GM19395 (cell line): ENCODE data around the gene CBFA2T3.

Experiments used
- ATAC-seq: cut with Tn5 transposase; IDR thresholded peaks from one replicate; pipeline ENCODE4 v1.9.1; 2021; ENCODE audit warnings: mild to moderate bottlenecking, moderate library complexity; ENCODE audit not compliant: unreplicated experiment

The CBFA2T3 gene

DNA sequence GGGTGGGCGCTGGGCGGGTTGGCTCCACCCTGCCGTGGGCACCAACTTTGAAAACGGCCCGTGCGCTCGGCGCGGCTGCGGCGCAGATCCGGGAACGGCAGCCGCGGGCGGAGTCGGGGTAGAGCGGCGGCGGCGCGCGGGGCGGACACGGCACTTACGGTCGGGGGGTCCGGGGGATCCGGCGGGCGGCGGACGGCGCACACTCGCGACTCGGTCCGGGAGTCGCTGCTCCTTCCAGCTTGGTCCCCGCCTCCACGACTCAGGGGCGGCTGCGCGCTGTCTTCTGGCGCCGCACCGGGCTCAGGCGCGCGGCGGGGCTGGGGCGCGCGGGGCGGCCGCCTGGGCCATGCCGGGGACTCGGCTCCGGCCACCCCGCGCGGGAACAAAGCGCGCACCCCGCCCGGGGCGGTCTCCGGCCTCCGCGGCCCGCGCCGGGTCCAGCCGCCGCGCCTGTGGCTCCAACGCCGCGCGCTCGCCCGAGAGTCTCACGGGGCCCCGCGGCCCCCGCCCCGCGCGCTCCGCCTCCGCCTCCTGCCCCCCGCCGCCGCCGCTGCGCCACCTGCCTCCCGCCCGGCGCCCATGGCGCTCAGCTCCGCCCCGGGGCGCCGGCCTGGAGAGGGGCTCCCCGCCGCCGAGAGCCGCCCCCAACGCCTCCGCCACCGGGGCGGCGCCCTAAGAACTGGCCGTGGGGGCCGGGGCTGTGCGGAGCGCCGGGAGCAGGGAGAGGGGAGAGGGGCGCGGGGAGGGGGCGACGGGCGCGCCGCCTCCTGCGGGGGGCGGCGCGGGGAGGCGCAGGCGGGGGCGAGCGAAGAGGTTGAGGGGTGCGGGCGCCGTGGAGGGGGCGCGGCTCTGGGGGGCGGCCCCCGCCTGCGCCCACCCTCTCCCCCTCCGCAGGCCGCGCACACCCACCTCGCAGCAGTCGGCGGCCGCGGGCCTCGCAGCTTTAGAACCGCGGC is 35.9 kb downstream of the CBFA2T3 start:
- no peak for ATAC-seq

DNA sequence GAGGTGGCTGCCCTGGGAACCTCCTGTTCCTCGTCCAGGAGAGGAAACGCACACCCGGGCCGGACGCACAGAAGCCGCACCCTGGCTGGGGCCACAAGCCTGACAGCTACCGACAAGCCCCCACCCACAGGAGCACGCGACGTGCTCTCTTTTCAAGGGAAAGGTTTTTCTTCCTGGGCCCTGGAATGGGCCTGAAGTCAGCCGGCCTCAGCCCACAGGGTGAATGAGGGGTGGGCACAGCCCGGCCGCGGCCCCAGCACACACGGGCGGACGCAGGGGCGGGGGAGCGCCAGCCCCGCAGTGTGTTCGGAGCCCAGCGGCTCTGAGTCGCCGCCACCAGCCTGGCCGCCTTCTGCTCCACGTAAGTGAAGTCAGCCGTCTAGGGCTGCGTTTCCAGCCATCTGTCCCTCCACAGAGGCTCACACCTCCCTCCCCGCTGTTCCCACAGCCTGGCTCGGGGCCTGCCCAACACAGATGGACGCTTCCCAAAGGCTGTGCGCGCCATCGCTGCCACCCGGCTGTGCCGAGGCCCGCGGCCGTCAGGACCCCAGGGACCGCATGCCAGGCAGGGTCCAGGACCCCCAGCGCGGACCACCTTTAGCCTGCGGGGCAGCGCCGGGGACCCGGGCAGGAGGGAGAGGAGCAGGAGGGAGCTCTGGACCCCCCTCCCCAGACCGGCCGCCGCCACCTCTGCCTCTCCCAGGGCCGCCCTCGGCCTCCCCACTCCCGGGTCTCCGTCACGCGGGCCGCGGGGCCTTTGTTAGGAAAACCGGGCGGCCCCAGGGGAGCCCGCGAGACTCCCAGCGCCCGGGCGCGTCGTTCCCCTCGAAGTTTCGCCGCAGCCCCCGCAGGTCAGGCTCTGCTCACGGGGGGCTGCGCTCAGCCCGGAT is 36.8 kb downstream of the CBFA2T3 start:
- no peak for ATAC-seq

DNA sequence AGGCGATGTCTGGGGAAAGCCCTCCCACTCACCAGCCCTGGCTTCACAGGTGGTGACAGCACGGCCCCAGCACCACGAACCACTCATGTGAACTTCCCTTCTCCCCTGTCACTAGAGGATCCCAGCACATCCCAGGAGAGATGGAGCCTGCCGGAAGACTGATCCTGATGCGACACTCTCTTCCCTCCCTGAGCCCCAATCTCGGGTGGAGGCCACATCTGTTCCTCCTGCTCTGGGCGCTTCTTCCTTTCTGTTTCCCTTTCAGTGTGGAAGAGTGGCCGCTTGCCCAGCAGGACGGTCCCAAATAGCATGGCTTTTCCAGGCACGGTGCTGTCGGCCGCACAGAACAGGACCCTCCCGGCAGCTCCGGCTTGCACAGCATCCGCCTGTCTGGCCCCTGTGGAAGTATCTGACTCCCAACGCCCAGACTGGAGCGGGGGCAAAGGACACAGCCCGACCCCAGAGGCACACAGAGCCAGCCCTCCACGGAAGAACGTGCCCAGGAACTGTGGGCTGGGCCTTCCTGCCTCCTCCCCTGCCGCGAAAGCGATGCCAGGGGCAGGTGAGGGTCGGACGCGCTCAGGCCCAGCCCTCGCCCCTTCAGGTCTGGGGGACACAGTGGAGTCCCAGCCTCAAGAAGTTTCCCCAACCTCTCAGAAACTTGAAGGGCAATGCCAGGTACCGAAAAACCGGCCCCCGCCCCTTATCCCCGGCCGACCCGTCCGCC is 37.6 kb downstream of the CBFA2T3 start:
- ATAC-seq = no peak

DNA sequence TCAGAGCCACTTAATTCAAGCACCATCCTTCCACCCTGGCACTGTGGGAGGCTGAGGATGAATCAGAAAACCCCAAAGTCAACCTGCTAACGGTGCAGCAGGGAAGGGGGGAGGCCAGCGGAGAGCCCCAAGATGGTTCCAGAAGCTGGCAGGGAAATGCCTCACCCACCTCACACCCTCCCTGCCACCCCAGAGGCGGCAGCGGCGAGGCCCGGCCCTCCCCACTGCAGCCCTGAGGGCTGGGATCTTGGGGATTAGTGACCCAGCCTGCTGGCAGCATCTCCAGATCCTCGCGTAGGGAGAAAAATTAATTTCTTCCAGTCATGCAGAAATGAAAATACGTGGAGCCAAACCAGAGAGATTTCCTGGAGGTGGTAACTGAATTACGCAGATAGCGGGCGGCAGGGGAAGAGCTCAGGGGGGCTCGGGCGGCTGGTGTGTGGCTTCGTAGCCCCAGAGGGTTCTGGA is 38.2 kb downstream of the CBFA2T3 start:
- no peak for ATAC-seq

DNA sequence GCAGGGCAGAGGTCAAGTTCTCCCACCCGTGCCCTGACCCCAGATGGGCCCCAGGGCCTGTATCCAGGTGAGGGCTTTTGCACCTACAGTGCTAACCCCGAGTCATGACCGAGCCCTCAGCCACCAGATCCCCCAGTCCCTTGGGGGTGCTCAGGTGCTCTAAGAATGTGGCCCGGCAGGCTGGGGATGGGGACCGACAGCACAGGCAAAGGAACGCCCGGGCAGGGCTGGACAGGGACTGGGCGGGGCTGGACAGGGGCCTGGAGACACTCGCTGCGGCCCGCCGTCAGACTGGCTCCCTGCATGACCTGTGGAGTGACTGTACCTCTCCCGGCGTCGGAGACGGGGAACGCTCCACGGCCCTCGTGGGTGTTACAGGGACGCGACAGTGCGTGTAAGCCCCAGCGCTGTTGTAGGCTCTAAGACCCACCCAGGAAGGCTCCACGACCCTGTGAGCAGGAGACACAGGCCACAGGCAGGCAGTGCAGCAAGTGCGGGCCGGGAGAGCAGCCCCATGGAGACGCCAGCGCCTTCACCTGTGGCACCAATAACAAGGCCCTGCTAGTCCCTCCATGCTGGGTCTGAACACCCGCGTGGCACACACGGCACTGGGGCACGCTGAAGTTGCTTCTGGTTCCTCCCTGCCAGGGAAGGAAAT is 38.8 kb downstream of the CBFA2T3 start:
- no peak for ATAC-seq

DNA sequence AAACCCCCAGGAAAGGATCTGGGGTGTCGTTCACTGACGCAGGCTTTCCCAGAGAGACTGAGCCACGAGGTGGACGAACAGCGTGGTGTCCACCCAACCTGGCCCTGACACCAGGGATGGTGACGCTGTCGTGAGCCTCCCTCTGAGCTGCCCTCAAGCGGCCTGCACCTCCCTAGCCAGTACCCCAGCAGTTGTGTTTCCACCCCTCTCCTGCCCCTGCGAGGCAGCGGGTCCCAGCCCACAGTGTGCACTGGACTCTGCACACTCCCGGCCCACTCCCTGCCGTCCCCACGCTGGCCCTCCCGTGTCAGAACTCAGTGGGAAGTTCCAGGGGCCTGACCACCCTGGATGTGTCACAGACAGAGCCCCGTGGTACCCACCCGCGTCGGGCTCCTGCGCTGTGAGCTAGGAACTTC is 39.8 kb downstream of the CBFA2T3 start:
- no peak for ATAC-seq

DNA sequence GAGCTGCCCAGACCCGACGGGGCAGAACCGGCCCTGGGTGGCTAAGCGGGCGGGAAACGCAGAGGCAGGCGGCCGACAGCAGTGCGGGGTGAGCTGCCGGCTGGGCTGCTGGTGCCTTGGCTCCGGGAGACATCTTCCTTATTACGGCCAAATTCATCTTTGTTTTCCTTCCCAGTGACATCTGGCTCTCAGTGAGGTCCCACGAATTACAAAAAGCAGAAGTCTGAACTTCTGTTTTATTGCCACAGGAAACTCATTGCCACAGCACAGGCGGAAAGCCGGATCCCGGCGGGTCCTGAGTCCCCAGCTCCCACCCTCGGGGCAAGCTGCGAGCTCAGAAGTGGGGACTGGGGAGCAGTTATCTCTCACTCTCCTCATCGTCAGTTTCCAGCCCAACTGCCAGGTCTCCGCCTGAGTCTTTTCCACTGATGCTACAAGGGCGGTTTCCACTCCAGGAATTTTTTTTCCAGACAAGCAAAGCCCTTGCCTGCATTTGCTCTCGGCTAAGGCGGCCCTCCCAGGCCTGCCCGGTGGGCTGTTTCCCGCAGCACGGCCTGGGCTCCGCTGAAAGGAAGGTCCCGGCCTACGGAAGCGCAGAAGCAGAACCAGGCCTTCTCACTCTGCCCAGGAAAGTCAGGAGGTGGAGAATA is 40.3 kb downstream of the CBFA2T3 start:
- no peak for ATAC-seq

DNA sequence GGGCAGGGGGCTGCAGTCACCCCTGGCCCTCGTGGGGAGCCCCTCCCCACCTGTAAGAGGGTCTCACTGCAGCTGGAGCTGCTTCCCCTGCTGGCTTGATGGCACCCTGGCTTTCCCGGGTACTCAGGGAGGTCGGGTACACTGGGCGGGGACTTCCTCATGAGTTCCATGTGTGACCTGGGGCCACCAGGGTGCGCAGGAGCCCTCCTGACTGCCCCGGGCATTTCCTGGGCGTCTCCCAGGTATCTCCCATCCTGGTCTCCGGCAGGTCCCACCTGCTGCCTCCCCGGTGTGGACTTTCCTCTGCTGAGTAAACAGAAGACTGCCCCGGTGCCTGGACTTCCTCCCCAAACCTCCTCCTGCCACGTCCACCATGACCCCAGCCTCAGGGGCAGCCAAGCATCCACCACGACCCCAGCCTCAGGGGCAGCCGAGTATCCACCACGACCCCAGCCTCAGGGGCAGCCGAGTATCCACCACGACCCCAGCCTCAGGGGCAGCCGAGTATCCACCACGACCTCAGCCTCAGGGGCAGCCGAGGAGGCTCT is 40.9 kb downstream of the CBFA2T3 start:
- ATAC-seq = no peak

DNA sequence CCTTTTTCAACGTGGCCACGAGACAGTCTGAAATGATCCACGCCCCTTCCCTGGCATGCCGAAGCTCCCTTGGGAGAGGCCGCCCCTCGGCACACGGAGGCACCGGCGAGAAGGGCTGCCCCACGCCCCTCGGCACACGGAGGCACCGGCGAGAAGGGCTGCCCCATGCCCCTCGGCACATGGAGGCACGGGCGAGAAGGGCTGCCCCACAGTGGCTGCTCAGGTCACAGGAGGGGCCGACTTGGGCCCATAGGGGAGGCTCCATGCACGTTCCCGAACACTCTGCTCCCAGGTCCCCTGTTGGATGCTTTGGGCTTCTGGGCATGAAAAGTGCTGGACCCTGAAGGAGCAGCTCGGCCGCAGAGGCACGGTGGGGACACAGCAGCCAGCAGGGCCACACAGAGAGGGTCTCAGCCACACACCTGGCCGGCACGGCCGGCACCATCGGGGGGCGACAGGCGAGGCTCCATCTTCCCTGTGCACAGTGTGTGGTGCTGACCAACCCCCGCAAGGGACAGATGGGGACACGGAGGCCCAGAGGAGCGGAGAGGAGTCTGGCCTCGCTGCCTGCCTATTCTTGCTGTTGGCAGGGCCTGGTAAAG is 42.8 kb downstream of the CBFA2T3 start:
- no peak for ATAC-seq

DNA sequence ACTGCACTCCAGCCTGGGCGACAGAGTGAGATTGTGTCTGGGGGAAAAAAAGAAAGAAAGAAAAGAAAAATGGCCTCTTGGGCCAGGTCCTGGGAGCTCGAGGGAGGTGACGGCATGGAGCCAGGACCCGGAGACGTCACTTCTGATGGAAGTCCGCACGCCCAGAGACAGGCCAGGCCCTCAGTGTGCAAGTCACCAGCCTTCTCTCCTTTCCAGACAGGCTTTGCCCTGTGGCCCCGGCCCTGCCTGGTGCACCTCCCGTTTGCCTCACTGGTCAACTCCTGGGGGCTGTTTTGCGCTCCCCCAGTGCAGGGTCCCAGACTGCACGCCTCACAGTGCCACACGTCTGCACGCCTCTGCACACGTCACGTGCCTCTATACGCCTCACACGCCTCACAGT is 44.1 kb downstream of the CBFA2T3 start:
- no peak for ATAC-seq

DNA sequence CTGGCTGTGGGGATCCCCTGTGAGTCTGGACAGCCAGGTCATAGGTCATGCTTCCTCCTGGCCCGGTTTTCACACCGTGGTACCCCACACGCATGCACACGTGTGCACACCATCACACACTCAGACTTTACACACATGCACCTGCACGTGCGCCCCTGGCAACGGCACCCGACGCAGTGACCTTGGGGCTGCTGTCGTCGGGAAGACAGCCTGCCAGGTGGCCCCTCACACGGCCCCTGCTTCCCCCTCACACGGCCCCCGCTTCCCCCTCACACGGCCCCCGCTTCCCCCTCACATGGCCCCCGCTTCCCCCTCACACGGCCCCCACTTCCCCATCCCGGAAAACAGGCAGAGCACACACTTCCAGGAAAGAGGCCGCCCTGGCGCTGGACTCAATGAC is 45.1 kb downstream of the CBFA2T3 start:
- no peak for ATAC-seq

DNA sequence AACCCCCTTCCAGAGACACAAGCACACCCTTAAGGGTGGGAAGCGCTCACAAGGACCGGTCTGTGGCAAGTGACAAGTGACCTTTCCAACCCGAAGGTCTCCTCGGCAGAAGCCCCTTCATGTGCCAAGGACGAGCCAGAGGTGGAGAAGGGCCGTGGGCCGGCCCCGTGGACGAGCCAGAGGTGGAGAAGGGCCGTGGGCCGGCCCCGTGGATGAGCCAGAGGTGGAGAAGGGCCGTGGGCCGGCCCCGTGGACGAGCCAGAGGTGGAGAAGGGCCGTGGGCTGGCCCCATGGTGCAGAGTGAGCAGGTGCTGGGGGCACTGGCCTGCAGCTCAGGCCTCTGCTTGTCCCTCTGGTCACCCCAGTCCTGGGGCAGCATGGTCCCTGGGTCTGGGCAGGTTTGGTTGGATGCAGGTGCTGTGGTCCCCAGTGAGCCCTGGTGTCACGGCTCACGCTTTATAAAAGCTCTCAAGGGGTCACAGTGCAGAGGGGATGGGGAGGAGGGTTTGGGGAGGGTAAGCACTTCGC is 45.6 kb downstream of the CBFA2T3 start:
- no peak for ATAC-seq

DNA sequence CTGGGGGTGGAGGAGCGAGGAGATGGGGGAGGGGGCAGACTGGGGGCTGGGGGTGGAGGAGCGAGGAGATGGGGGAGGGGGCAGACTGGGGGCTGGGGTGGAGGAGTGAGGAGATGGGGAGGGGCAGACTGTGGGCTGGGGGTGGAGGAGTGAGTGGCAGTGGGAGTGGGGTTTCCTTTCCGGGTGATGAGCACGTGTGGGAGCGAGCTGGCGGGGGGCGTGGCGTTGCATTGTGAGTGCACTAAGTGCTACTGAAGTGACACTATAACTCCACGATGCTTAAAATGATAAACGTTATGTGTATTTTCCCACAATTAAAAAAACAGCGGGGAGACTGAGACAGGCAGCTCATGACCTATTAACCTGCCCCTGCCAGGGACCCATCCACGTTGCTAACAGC is 46.3 kb downstream of the CBFA2T3 start:
- ATAC-seq = no peak

DNA sequence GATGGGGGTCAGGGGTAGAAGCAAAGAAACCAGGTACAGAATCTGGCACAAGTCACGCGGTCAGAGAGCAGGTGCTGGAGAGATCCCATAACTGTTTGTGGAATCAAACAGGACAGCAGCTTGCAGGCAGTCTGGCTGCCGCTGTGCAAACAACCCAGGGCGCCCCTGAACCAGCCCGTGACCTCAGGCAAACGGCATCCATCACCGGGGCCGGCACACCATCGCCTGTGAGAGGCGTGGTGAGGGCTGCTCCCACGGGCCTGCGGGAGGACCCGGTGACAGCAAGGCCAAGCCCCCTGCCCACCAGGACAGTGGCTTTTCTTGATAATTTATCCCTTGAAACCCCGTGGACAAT is 47.9 kb downstream of the CBFA2T3 start:
- ATAC-seq = no peak

DNA sequence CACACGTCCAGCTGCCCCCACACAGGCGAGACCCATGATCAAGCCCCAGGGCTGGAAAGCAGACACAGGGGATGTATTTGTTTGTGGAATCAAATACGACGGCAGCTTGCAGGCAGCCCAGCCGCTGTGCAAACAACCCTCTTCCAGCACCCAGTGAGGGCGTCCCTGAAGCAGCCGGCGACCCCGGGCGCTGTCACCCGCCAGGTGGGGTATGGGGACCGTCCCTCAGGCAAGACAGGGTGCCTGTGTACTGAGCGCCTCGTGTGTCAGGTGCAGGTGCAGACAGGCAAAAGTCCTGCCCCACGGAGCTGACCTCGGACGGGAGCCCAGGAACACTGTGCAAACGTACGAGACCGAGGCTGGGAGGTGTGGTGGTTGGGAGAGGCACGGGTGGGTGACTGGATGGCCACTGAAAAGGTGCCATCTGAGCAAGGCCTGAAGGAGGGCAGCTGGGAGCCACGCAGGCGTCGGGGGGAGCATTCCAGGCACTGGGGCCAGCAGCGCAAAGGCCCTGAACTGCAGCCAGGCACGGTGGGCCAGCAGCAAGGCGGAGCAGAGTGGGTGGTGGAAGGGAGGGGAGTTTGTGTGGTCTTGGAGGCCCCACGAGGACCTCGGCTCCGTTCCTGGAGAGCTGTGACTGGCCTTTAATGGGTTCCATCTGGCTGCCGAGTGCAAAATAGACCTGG is 48.5 kb downstream of the CBFA2T3 start:
- no peak for ATAC-seq

DNA sequence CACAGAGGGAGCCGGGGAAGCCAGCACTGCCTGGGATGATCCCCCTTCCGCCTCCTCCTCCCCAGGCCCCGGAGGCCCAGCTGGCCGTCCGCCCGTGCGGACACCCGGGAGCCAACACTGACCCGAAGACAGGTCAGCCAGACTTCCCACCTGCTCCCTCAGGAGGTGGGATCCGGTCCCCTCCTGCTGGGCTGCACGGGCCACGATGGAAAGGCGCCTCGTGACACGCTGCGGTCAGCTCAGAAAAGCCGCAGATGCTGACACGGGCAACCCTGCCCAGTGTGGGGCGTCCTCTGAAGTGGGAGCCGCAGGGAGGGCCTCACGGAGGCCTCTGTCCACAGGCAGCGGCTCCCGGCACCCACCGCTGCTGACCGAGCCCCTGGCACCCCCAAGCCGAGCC is 49.3 kb downstream of the CBFA2T3 start:
- no peak for ATAC-seq

DNA sequence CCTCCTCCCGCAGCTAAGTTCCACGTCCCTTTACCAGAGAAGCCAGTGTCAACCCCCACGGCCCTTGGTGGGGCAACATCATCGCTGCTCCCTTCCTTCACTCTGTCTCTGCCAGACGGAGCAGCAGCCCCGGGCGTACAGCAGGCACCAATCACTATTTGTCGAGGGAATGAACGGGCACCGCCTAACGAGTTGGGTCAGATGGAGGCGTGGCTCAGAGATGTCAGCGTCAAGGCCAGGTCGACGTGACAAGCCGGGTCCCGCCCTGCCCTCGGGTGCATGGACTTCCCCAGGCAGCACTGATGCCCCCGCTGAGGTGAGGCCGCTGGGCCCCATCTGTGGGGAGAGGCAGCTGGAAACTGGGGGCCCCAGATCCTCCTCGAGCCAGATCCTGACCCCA is 50.0 kb downstream of the CBFA2T3 start:
- no peak for ATAC-seq

DNA sequence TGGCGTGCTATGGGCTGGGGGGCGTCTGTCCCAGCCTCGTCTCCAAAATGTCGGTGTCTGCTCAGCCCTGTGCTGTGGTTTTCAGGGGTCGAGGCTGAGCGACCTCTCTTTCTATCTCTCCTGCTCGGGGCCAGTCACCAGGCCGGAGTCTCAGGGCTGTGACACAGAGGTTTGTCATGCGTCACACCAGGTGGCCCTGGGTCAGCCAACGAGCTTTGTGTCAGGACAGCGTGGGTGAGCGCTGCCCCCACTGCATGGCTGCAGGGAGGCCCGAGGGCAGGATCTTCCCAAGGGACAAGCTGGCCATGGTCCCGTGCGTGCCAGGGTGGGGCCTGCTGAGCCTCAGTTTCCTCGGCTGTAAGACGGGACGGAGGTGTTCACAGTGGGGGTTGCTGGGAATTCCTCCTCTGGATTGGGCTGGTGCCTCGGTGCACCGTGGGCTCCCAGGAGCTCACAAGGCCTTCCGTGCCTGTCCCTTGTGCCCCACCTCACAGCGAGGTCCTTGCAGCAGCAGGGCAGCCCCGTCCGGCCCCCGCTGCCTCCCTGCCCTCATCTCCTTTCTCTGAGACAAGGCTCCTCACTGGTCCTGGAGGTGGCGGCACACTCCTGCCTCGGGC is 50.5 kb downstream of the CBFA2T3 start:
- ATAC-seq = no peak
